Keratinocyte (primary cell): ENCODE measurements around the gene TNIK. TPM values are rescaled to one million over a fixed set of nuclear protein-coding genes. Genes with fewer than 3 reads are reported as not detected.

Source experiments
- DNase-seq: peaks from one replicate; pipeline ENCODE4 v3.0.0-alpha.2; 2011; ENCODE audit warnings: low read depth, missing footprints, low spot score
- FAIRE-seq: peaks from 2 replicates; lab custom pipeline; 2011; peaks lifted over from hg19 to GRCh38; lab: Jason Lieb, UNC
- H2AFZ ChIP-seq: 2 replicates; pipeline ENCODE4 v1.6.0; 2012; ENCODE audit warnings: low read length, control low read depth, inconsistent platforms; ENCODE audit not compliant: control insufficient read depth
- H3K27ac ChIP-seq: 2 replicates; pipeline ENCODE4 v1.5.1; 2011; ENCODE audit warnings: low read length; ENCODE audit not compliant: control insufficient read depth, insufficient read depth
- H3K27me3 ChIP-seq: 3 replicates; pipeline ENCODE4 v1.6.0; 2011; ENCODE audit warnings: low read length; ENCODE audit not compliant: control insufficient read depth, insufficient read depth; ENCODE audit errors: extremely low read depth
- H3K36me3 ChIP-seq, 2 experiments: 2 replicates in 1 of 2; 3 replicates in 1 of 2; pipeline ENCODE4 v1.5.1; 2011; ENCODE audit warnings: low read length in 2 of 2, mild to moderate bottlenecking in 1 of 2; ENCODE audit not compliant: control insufficient read depth in 2 of 2, insufficient read depth in 2 of 2; ENCODE audit errors: extremely low read depth in 1 of 2
- H3K4me1 ChIP-seq: 3 replicates; pipeline ENCODE4 v1.5.1; 2011; ENCODE audit warnings: low read length; ENCODE audit not compliant: control insufficient read depth, insufficient read depth; ENCODE audit errors: extremely low read depth
- H3K4me2 ChIP-seq: 3 replicates; pipeline ENCODE4 v1.6.0; 2011; ENCODE audit warnings: low read depth, low read length; ENCODE audit not compliant: control insufficient read depth, insufficient read depth; ENCODE audit errors: extremely low read depth
- H3K4me3 ChIP-seq, 3 experiments: fragments of 200-600 bp in 1 of 3; sonication (generic) in 1 of 3; 2 replicates in 2 of 3; 3 replicates in 1 of 3; pipeline ENCODE4 v1.5.1; 2011 to 2016; ENCODE audit warnings: low read length in 3 of 3, mild to moderate bottlenecking in 3 of 3, control low read depth in 2 of 3, inconsistent platforms in 1 of 3, low read depth in 1 of 3, mixed read lengths in 1 of 3, mixed run types in 1 of 3, moderate library complexity in 1 of 3; ENCODE audit not compliant: control insufficient read depth in 2 of 3, insufficient read depth in 2 of 3; ENCODE audit errors: extremely low read depth in 1 of 3
- H3K79me2 ChIP-seq: 2 replicates; pipeline ENCODE4 v1.6.0; 2012; ENCODE audit warnings: low read length; ENCODE audit not compliant: control insufficient read depth, insufficient read depth
- H3K9ac ChIP-seq: 3 replicates; pipeline ENCODE4 v1.6.0; 2011; ENCODE audit warnings: low read length; ENCODE audit not compliant: control insufficient read depth, insufficient read depth; ENCODE audit errors: extremely low read depth
- H3K9me1 ChIP-seq: 3 replicates; pipeline ENCODE4 v1.6.0; 2011; ENCODE audit warnings: low read length; ENCODE audit not compliant: control insufficient read depth, insufficient read depth; ENCODE audit errors: extremely low read depth
- H3K9me3 ChIP-seq: 2 replicates; pipeline ENCODE4 v1.5.1; 2012; ENCODE audit warnings: low read depth, low read length; ENCODE audit not compliant: control insufficient read depth
- H4K20me1 ChIP-seq: 3 replicates; pipeline ENCODE4 v1.6.0; 2011; ENCODE audit warnings: low read length; ENCODE audit not compliant: control insufficient read depth, insufficient read depth; ENCODE audit errors: extremely low read depth
- EZH2 ChIP-seq: IDR thresholded peaks from one replicate; pipeline ENCODE4 v1.6.1; 2012; ENCODE audit warnings: inconsistent platforms, mild to moderate bottlenecking, low read length, moderate library complexity
- dilution Hi-C: fragments of 300-500 bp; cut with MboI; formaldehyde crosslinking; loops from one replicate; pipeline ENCODE4 v1.7.0; 2020; ENCODE audit warnings: low sequenced_read_pairs; ENCODE audit not compliant: extremely low pct_ligation_motif_present
- polyA plus RNA-seq, 5 experiments: library from polyadenylated mRNA; depleted of rRNA in 3 of 5; stranded (reverse) in 3 of 5; stranded (forward) in 1 of 5; unstranded in 1 of 5; fragments of >200 nt; gene quantifications; 1 replicate in 1 of 5; 2 replicates in 3 of 5; 3 replicates in 1 of 5; pipeline versions ENCODE4 v1.2.1 to v1.2.3, GENCODE V29; 2011 to 2012; ENCODE audit warnings: missing spikeins in 2 of 5, low read depth in 1 of 5, low replicate concordance in 1 of 5
- TF ChIP-seq, protein P1 (sequence below), 3 experiments: IDR thresholded peaks in 1 of 3; conservative IDR thresholded peaks in 1 of 3; optimal IDR thresholded peaks in 1 of 3; 2 replicates in 2 of 3; 3 replicates in 1 of 3; pipeline versions ENCODE3 to v1.5.1; 2011; ENCODE audit warnings: low read length in 3 of 3, mild to moderate bottlenecking in 3 of 3, moderate library complexity in 2 of 3, control low read depth in 1 of 3, inconsistent platforms in 1 of 3; ENCODE audit not compliant: insufficient read depth in 2 of 3; ENCODE audit errors: extremely low read depth in 1 of 3

Gene TNIK
- polyA plus RNA-seq, 1 donor (not counting 4 experiments of a cell fraction or from before 2014, with no cell fraction given), result 4.4 TPM

DNA sequence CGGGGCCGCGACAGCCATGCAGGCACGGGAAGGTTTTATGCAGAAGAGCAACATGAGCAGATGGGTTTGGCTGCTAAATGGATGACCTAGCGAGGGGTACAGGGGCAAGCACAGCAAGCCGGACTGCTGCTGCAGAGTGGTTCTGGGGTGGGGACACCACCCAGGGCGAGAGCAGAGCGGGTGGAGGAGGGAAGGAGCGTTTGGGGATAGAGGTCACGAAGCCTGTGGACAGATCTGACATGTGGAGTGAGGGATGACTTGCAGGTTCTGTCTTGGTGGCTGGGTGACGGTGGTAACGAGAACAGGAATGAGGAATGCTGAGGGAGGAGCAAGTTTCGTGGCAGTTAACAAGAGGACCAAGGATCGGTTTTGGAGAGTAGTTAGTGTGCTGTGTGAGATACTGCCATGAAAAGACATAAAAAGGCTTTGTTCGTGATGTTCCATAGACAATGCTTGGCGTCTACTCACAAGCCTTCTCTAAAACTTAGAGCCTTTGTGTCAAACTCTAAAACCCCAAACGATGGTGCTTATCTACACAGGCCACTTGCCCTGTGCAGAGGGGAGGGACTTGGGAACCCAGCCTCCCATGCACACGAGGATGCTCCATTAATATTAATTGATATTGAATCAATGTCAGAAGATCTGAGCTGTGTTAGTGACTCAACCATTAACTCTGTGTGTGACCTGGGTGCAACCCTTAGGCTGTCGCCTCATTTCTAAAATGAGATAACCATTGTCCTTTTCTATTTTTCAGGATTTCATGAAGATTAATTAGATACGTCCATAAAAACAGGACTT lies 301.0 kb downstream of the TNIK start:
- H3K4me2 ChIP-seq, result no peak overlapping the region
- H4K20me1 ChIP-seq, result no peaks in the 10 kb centered on the region
- FAIRE-seq (no peak), DNase-seq (no peak)
- peaks cover 27% of the 10 kb centered on the region for H3K4me1 ChIP-seq
- no peak overlapping the region for H3K4me3 ChIP-seq
- no peaks in the 10 kb centered on the region for H3K9me1 ChIP-seq
- TF ChIP-seq, protein P1, sequence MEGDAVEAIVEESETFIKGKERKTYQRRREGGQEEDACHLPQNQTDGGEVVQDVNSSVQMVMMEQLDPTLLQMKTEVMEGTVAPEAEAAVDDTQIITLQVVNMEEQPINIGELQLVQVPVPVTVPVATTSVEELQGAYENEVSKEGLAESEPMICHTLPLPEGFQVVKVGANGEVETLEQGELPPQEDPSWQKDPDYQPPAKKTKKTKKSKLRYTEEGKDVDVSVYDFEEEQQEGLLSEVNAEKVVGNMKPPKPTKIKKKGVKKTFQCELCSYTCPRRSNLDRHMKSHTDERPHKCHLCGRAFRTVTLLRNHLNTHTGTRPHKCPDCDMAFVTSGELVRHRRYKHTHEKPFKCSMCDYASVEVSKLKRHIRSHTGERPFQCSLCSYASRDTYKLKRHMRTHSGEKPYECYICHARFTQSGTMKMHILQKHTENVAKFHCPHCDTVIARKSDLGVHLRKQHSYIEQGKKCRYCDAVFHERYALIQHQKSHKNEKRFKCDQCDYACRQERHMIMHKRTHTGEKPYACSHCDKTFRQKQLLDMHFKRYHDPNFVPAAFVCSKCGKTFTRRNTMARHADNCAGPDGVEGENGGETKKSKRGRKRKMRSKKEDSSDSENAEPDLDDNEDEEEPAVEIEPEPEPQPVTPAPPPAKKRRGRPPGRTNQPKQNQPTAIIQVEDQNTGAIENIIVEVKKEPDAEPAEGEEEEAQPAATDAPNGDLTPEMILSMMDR (optimal IDR thresholded peaks at IDR 0.05 in 1 of 3, IDR thresholded peaks at IDR 0.05 in 1 of 3, conservative IDR thresholded peaks at IDR 0.05 in 1 of 3; ENCODE audit: extremely low read depth in 1 of 3, insufficient read depth in 2 of 3, low read length in 3 of 3), result no peak
- TF ChIP-seq EZH2, result no peak
- H3K27me3 ChIP-seq, result no peaks in the 10 kb centered on the region
- H3K36me3 ChIP-seq, result no peaks in the 10 kb centered on the region
- H2AFZ ChIP-seq, result no peak overlapping the region
- H3K9ac ChIP-seq, result no peak overlapping the region
- H3K9me3 ChIP-seq, result no peaks in the 10 kb centered on the region
- H3K79me2 ChIP-seq, result no peaks in the 10 kb centered on the region
- no peak overlapping the region for H3K27ac ChIP-seq
- dilution Hi-C loops, result no loop called here

DNA sequence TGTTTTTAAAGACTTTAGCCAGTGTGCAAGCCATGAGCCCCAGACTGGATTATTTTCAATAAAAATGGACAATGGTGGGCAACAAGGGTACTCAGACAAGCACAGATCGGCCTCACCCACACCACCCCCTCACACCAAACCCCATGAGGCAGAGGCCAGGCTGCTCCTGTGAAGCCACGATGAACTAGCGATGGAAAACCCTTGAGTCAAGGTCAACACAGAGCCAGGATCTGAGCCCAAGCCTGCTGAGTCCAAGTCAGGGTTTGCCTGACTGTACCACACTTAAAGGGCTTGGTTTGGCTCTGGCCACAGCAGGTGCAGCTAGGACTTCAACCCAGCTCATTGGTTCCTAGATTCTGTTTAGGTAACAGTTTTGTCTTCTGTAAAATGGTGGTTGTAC lies 302.2 kb downstream of the TNIK start:
- TF ChIP-seq EZH2, result no peak
- TF ChIP-seq, protein P1 (optimal IDR thresholded peaks at IDR 0.05 in 1 of 3, IDR thresholded peaks at IDR 0.05 in 1 of 3, conservative IDR thresholded peaks at IDR 0.05 in 1 of 3; ENCODE audit: extremely low read depth in 1 of 3, insufficient read depth in 2 of 3, low read length in 3 of 3), result no peak
- H3K27me3 ChIP-seq, result no peaks in the 10 kb centered on the region
- FAIRE-seq (no peak), DNase-seq (no peak)
- H3K36me3 ChIP-seq, result no peaks in the 10 kb centered on the region
- no peak overlapping the region for H3K27ac ChIP-seq
- dilution Hi-C loops, result no loop called here
- H3K4me3 ChIP-seq, result no peak overlapping the region
- H3K79me2 ChIP-seq, result no peaks in the 10 kb centered on the region
- no peaks in the 10 kb centered on the region for H3K9me1 ChIP-seq
- H3K9me3 ChIP-seq, result no peaks in the 10 kb centered on the region
- no peak overlapping the region for H2AFZ ChIP-seq
- no peak overlapping the region for H3K9ac ChIP-seq
- H3K4me2 ChIP-seq, result no peak overlapping the region
- peaks cover 22% of the 10 kb centered on the region for H3K4me1 ChIP-seq
- no peaks in the 10 kb centered on the region for H4K20me1 ChIP-seq
